OCI-LY1 (cell line): ENCODE measurements around the gene PTPN13.

Experiments
- CTCF ChIP-seq: fragments of 200-600 bp; sonication (generic), shearing (Covaris generic); IDR thresholded peaks from 2 replicates; pipeline ENCODE4 v1.5.1; 2017; ENCODE audit warnings: mild to moderate bottlenecking, antibody characterized with exemption, low read length, moderate library complexity, mixed read lengths
- EZH2 ChIP-seq: fragments of 200-600 bp; sonication (generic), shearing (Covaris generic); IDR thresholded peaks from 2 replicates; pipeline ENCODE4 v1.8.0; 2017; ENCODE audit warnings: borderline replicate concordance, mixed run types, mild to moderate bottlenecking, antibody characterized with exemption, low read length, moderate library complexity, mixed read lengths

DNA sequence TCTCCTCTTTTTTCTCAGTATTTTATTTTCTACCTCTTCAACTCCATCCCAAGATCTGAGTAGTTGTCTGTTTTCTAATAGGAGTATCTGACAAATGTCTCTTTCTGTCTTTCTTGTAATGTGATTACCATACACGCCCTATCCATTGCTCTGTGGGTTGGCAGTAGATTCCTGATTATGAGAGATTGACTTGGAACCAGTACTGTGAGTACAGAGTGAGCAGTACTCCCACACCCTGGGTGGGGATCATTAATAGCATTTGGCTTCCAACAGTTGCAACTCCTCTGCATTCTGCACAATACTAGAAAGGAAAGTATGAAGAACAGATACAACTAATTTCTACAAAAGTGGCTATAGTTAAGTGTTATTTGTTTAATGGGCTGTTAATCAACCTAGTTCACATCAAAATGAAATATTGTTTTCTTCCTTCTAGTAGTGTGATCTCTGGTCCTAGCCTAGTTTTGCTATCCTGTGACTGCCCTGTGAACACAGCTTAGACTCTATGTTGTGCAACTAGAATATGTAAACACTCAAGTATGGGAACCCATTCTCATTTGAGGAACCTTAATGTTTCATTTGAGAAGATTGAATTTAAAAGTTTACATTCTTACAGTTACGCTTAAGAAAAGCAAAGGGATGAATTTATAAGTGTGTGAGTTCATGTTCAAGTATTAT is 112.9 kb downstream of the PTPN13 start:
- no peak for TF ChIP-seq CTCF
- TF ChIP-seq EZH2: no peak
